Activated CD4-positive, CD25-positive, alpha-beta regulatory T cell treated with anti-CD3 and anti-CD28 coated beads, Interleukin-2, amount 50 U/mL, for 16 hours (primary cell): ENCODE measurements around the gene CLIP2.

Source experiments
- DNase-seq: peaks from one replicate; pipeline ENCODE4 v3.0.0-alpha.2; 2020; ENCODE audit warnings: low read depth, low spot score

CLIP2 gene

DNA sequence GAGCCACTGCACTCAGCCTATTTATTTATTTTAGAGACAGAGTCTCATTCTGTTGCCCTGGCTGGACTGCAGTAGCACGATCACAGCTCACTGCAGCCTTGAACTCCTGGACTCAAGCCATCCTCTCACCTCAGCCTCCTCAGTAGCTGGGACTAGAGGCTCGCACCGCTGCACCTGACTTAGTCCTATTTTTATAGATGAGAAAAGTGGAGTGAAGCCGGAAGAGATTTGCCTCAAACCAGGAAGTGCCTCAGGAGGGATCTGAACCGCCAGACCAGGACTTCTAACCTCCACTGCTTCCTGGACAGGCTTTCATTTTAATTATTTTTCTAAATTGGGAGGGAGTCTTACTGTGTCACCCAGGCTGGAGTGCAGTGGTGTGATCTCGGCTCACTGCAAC lies 17.5 kb upstream of the CLIP2 start:
- DNase-seq = no peak

DNA sequence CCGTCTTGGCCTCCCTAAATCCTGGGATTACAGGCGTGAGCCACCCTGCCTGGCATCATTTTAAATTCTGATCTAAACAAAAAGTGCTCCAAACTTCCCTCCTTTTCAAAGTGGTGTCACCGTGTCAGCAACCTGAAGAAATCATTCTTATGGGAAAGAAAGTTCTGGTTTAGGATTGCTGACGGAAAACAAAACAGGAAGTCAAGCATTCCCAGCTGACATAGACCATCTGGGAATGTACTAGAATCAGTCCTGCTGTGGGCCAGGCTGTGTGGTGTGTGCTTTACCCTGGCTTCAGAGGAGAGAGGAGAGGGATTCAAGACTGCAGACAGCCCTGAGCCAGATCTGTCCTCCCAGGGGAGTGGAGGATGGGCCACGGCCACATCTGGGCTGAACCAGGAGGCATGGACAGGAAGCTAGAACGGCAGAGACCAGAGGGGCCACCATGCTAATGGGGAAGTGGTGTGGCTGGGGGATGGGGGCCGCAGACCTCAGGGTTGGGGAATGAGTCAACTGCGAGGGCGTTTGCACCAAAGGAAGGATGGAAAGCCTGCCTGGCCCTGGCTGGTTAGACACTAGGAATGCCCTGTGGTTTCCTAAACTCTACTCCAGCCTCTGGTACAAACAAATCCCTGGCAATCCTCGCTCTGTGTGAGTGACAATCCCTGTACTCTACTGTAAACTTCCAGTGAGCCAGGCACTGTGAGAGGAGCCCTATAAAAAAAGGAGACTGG lies 16.7 kb upstream of the CLIP2 start:
- no peak for DNase-seq

DNA sequence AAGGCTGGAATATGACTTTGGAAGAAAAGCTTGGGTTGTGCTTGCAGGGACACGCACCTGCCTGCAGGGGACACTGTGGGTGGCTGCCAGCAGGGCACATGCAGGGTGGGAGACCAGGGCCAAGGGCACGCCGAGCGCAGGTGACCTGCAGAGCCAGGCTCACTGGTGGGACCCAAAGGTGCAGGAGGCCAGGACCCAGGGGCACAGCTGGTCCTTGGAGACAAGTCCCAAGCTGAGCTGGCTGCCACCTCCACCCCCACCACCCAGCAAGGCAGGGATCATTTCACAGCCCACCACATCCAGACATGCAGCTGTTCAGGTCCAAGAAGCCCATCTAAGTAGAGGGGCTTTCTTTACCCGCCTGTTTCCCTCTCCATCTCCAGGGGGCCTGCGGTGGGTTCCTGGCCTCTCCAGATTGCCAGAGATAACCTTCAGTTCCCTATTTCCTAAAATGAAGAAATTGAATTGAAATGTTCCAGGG lies 13.8 kb upstream of the CLIP2 start:
- DNase-seq = no peak

DNA sequence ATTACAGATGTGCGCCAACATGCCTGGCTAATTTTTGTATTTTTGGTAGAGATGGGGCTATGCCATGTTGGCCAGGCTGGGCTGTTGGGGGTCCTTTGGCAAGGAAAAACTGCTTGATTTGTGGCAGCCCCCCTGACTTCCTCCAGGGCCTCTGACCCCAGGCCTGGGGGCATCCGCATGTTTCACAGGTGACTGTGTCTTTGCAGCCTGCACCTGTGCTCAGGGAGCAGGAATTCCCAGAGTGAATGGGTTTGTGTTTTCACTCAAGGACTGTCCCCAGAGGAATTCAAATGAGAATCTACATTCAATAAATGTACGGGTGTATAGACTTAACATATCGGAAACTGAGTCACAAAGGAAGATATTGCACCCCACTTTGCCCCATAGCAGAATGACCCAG lies 11.6 kb upstream of the CLIP2 start:
- DNase-seq = no peak

DNA sequence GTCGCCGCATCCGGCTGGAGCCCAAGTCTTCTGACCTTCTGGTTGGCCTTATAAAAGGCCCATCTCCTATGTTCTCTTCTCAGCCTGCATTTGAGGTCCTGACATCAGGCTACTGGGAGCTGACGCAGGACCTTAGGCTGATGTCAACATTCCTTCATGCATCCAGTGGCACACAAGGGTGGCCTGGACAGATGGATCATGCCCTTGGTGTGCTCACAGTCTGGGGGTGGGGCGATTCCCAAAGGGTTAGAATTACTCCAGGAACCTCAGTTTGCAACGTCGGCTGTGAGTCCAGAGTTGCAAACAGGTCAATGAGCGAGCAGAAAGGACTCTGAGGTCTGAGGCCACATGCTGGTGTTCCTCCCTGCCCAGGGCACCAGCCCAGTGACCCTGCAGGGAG lies 8.2 kb upstream of the CLIP2 start:
- no peak for DNase-seq

DNA sequence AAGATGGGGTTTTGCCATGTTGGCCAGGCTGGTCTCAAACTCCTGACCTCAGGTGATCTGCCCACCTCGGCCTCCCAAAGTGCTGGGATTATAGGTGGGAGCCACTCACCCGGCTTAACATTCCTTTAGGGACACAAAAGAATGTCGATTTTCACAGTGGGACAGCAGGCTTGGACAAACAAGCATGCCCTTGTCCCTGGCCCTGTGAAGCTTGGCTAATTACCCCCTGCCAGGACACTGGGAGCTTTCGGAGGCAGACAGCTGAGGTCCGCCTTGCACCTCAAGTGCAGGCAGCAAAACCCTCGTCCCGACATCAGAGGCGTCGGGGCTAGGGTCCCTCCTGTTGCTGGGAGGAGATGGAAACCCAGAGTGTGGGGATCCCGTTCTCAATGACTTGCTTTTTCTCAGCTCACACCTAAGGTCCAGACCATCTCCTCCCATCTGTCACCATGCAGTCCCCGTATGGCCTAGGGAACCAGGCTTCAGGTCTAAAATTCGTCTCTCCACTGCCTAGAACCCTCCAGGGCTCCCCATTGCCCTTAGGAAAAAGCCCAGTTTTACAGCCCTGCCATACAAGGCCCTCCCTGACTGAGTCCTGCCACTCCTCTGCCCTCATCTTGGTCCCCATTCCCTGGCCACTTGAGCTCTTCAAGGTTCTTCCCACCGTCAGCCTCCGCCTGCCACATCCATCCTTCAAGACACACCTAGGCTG lies 6.3 kb upstream of the CLIP2 start:
- DNase-seq = no peak

DNA sequence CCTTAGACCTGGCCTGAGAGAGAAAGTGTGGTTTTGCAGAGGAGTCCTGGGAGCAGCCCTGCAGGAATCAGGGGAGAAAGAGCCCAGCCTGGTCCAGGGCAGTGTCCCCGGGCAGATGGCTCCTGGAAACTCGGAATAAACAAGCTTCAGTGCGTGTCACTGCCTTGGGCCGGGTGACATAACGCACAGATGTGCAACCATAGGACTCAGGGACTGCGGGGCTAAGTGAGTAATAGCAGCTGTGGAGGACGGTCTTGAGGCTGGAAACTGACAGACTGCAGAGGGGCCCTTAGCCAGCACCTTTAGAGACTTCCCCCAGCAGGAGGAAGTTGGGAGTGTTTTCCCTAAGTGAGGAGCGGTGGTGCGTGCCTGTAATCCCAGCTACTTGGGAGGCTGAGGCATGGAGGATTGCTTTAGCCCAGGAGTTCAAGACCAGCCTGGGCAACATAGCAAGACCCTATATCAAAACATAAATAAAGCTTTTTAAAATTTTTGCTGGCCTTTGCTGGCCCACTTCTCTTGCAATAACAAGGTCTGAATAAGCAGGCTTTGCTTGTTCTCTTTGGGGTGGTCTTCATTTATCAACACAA lies 5.3 kb upstream of the CLIP2 start:
- no peak for DNase-seq

DNA sequence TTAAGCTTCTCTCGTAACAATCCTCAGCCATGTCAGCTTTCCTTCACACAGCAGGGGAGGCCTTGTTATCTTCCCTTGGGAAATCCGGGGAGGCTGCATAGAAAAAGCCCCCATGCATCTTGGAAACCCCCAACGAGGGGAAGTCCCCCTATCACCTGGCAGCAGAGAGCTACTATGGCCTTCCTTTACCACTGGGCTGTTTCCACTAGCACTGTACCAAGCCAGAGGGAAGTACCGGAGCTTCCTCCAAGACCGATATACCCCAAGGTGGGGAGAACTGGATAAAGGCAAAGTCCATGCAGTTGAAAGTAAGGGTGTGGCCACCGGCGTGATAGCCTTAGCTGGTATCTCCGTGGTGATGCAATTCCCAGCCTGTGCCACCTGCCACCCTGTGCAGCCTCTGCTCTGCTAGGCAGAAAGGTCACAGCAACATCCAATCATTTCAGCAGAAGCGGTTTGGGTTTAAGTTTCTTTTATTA lies 4.4 kb upstream of the CLIP2 start:
- no peak for DNase-seq

DNA sequence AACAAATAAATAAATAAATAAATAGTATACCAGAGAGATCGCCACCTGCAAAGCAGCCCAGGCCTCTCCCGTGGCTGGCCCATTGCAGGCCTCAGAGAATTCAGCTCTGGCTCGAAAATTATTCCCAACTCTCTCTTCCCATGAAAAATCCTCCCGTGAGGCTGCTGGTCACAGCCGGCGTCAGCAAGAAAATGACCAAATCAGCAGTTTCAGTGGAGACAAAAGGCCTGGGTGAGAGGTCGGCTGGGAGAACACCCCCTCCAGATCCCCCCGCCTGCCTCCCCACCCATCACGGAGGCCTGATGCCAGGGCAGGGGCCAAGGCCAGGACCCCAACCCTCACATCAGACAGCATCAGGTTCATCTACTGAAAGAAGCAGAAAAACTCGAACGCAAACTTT lies 3.1 kb upstream of the CLIP2 start:
- no peak for DNase-seq

DNA sequence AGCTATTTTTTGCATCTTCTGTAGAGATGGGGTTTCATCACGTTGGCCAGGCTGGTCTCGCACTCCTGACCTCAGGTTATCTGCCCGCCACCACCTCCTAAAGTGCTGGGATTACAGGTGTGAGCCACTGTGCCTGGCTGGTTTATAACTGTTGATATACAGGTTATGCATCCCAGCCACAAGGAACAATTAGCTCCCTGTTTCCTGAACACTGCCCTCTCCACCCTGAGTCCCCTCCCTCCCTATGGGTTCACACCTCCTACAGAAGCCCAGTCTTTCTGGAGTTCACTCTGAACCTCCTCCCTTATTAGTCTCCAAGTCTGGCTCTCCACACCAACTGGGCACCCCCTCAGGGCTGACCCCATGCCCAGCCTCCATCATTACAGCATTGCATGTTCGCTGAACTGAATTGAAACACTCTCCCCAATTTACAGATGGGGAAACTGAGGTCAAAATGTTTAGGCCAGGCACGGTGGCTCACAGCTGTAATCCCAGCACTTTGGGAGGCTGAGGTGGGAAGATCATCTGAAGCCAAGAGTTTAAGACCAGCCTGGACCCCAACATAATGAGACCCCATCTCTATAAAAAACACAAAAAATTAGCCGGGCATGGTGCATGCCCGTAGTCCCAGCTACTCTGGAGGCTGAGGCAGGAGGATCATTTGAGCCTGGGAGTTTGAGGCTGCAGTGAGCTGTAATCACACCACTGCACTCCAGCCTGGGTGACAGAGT lies 1.7 kb upstream of the CLIP2 start:
- no peak for DNase-seq

DNA sequence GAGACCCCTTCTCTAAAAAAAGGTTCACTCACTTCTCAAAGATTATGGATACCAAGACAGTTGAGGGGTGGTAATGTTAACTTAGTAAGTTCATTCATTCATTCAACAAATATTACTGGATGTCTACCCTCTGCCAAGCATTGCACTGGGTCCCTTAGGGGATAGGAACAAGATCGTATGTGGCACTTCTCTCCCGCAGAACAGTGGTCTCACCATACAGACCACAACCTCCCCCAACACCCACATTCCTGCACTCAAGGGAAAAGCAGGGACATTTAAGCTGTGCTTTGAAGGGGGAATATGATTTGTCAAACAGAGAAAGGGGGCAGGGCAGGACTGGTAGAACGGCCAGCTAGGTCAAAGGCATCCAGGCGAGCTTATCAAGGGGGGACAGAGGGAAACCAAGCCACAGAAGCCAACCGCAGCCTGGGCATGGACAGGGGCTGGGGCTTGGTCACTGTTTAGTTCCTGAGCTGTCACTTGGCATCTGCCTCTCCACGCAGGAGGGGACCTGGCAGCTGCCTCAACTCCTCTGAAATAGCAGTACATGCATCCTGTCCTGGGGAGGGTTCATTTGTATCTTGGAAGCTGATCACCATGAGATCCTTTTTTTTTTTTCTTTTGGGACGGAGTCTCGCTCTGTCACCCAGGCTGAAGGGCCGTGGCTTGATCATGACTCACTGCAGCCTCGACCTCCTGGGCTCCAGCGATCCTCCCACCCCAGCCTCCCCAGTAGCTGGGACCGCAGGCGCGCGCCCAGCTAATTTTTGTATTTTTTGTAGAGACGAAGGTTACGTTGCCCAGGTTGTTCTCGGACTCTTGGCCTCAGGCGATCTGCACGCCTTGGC lies 949 bp upstream of the CLIP2 start:
- no peak for DNase-seq

DNA sequence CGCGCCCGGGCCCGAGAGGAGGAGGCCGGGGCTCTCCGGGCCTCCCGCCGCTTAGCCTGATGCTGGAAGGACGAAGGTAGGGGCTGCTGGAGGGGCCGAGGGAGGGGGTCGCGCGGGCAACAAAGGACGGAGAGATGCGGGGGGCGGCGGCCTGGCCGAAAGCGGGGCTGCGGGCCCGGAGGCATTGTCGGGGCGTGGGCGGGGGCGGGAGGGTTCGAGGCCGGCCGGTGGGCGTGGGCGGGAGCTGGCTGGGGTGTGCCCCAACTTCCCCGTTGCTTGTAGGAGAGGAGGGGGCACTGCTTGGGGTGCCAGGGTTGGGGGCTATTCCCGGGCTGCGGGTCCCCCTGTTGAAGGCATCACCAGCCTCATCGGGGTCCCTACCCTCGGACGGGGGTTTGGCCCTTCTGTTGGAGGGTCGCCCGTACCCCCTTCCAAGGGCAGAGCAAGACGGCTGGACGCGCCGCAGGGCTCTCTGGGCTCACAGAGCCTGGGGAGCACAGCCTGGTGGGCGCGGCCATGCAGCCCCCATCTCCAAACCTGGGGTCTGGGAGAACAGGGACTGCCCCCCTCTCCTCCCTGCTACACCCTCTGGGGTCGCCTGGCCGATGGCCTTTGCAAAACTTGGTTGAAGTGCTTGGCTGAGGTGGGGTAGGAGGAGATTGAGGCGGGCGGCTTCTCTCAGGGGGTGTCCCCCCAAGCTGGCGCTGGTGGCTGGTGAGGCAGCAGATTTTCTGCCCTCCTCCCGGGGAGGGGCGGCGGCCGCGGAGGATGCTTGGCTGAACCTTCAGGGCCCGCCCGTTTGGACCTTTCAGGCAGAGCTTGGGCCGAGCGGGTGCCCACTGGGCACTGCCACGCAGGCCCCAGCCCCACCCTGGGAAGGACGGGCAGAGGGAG lies 699 bp downstream of the CLIP2 start:
- no peak for DNase-seq

DNA sequence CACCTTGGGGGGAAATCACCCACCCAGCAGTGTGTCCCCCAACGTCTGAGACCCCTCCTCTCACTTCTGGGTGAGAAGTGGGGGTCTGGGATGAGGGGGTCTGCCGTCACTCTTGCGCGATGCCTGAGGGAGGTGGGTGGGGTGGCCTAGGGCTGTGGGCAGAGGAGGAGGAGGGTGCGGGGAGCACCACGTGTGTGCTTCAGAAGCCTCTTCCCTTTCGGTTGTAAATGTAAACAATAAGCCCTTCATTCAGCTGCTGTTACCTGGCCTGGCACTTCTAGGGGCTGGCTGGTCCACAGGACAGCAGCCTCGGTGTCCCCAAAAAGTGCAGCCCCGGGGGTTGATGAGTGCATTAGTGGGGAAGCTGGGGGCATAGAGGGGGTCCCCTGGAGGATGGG lies 1.3 kb downstream of the CLIP2 start:
- no peak for DNase-seq

DNA sequence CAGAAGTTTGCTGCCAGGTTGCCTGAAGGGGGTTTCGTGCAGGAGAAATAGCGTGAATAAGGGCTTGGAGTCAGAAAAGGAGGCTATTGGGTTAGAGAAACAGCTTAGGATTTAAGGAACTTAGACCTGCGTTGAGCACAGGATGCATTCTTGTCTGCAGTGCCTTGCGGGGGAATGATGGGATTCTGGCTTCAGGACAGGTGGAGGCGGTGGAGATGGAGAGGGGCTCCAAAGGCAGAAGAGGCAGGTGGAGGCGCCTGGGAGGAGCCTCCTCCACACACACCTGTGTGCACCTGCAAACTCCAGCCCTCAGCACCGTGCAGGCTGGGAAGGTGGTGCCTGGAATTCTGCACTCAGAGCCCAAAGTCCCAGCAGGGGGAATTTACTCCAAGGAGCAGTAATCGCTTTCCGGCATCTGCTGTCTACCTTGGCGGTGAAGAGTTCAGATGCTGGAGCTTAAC lies 1.8 kb downstream of the CLIP2 start:
- DNase-seq = no peak

DNA sequence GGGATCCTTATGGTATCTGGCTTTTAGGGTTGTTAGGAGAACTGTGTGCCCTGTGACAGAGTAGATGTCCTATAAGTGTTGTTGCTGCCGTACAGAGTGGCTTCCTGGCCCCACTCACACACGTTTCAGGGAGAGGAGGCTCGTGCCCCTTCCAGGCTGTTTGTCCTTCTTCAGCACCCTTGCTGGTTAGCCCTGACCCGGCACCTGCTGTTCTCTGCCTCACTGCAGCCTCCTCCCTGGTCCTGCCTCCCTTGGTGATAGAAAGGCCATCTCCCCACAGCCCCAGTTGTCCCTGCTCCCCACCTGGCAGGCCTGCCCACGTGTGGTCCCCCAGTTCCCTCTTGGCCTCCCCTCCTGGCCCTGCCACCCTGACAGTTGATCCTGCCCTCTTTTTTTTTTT lies 2.3 kb downstream of the CLIP2 start:
- DNase-seq = no peak

DNA sequence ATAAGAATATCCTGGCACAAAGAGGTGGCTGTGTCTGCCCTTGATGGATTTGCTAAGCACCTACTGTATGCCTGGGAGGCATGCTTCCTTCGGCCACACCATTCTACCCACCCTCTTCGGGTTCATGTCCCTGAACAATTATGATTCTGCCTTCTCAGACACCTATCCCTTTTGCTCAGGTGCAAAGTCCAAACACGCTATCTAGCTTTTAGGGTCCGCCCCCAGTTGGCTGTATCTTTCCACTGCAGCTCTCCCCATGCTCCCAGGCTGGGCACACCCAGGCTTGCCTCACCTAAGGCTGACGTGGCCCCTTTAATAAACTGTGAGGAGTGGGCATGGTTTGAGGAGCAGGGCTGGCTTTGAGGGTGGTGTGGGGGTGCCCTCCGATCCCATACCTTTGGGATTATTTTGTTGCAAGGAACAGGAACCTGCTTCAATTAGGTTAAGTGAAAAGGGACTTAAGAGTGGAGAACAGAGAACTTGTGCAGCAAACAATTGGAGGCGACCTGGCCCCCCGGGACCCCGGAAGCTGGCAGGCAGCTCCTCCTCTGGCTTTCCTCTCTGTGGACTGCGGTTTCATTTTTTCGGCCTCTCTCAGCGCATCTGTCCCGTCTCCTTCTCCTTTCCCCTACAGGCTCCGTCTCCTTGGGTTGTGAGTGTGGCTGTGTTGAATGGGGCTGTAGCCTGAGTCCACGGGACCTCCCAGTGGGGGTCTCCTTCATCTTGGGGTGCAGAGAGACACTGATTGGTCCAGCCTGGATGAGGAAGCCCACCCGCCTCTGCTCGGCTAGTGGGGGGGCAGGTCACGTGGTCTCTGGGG lies 3.8 kb downstream of the CLIP2 start:
- no peak for DNase-seq

DNA sequence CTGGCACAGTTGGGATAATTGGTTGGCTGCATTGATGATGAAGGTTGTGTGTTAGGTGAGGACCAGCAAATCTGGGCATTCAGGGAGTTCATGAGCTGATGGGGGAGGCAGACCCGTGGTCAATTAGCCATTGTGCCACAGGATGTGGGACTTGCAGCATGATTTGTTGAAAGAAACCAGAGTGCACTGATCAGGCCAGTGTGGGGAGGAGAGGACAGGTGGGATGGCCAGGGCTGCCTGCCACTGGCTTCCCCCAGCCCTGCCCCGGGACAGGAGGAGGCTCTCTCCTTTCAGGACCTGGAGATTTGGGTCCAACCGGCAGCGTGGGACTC lies 4.3 kb downstream of the CLIP2 start:
- no peak for DNase-seq

DNA sequence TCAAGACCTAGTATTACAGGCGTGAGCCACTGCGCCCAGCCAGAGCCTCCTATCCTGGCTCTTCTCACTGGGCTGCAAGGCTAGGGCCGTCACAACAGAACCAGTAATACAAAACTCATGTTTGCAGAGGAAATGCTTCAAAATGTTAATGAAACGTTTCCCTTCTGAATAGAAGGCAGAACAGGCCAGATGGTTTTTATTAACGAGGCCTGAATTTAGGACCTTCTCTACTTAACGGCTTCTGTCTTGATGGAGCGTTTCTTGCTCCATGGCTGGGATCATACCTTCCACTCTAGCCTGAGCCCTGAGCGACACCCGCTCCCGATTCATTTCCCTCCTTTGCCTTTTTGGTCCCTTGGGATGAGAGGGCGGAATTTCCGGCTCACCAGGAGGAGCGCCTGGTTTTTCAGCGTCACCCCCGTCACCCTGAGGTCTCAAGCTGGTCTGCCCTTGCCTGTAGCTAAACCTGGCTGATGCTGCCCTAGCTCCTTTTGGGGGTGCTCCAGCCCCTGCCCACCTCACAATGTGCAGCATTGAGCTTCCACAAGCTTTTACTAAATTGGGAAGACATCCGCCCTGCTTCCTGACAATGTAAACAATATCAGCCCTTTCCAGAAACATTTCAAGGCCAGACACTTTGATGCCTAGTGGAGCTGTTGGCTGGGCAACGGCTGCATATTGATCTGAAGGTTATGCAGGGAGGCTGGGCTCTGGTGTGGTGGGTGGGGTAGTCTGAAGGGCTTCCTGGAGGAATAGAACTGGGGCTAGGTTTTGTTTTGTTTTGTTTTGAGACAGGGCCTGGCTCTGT lies 5.2 kb downstream of the CLIP2 start:
- DNase-seq = no peak
